Neuron (in vitro differentiated cells): ENCODE results near the gene ROBO1.
"Not testable (repeated sequence)": the region's sequence is repeated elsewhere in the genome, so short reads cannot be mapped to it uniquely, and the experiment has no call there.

Experiments
- H2AFZ ChIP-seq: one replicate; pipeline ENCODE4 v1.6.1; 2013; ENCODE audit warnings: low read depth, mild to moderate bottlenecking, inconsistent platforms, low read length, moderate library complexity
- H3K27me3 ChIP-seq: one replicate; pipeline ENCODE4 v1.6.1; 2013; ENCODE audit warnings: low read length; ENCODE audit not compliant: insufficient read depth
- H3K36me3 ChIP-seq: one replicate; pipeline ENCODE4 v1.6.1; 2013; ENCODE audit warnings: low read length; ENCODE audit not compliant: insufficient read depth
- H3K4me1 ChIP-seq: one replicate; pipeline ENCODE4 v1.6.1; 2013; ENCODE audit warnings: low read length; ENCODE audit not compliant: insufficient read depth
- H3K4me3 ChIP-seq: 2 replicates; pipeline ENCODE4 v1.5.1; 2013; ENCODE audit warnings: mild to moderate bottlenecking, low read length, moderate library complexity
- H3K9me3 ChIP-seq: one replicate; pipeline ENCODE4 v1.6.1; 2013; ENCODE audit warnings: low read length

ROBO1 gene

DNA sequence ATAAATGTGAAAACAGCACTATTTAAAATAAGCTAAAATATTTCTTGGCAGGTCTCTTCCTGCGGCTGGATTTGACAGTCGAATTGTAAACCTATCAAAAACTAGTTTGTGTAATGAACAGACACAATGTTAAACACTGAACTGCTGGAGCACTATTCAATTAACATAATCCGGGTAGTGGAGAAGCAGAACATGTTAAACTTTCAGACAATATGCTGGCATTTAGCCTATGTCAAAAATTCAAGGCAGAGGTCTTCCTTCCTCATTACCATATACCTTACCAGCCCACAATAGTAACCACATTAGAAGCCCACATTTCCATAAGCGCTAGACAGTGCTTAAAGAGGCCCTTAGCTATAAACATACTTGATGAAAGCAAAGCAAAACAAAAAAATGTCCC is 1042.9 kb downstream of the ROBO1 start:
- Histone ChIP-seq H3K4me1 (peaks cover 34% of the 10 kb centered on the region), H3K27me3 (no peaks in the 10 kb centered on the region), H2AFZ (no peak overlapping the region), H3K36me3 (no peaks in the 10 kb centered on the region), H3K9me3 (no peaks in the 10 kb centered on the region), H3K4me3 (no peak overlapping the region)

- H3K4me1 ChIP-seq: peaks cover 34% of the 10 kb centered on the region
- H2AFZ ChIP-seq, H3K4me3 ChIP-seq, H3K9me3 ChIP-seq, H3K36me3 ChIP-seq, H3K27me3 ChIP-seq: not testable (repeated sequence)
Measured at GRCh38 chr3:78724364-78724763, 1043.4 kb downstream of the ROBO1 start.

GRCh38 chr3:78721771-78722543 is 1045.8 kb downstream of the ROBO1 start:
- H3K4me1 ChIP-seq: peaks cover 25% of the 10 kb centered on the region
- peaks cover 3% of the 10 kb centered on the region for H3K36me3 ChIP-seq
- peaks cover 2% of the 10 kb centered on the region for H3K9me3 ChIP-seq
- no peak overlapping the region for H2AFZ ChIP-seq
- H3K4me3 ChIP-seq: no peak overlapping the region
- no peaks in the 10 kb centered on the region for H3K27me3 ChIP-seq

GRCh38 chr3:78718707-78719106 is 1049.1 kb downstream of the ROBO1 start:
- peaks cover 4% of the 10 kb centered on the region for H3K4me1 ChIP-seq
- H3K4me3 ChIP-seq: no peak overlapping the region
- peaks cover 6% of the 10 kb centered on the region for H3K9me3 ChIP-seq
- H3K36me3 ChIP-seq: peaks cover 18% of the 10 kb centered on the region
- no peaks in the 10 kb centered on the region for H3K27me3 ChIP-seq
- H2AFZ ChIP-seq: no peak overlapping the region

DNA sequence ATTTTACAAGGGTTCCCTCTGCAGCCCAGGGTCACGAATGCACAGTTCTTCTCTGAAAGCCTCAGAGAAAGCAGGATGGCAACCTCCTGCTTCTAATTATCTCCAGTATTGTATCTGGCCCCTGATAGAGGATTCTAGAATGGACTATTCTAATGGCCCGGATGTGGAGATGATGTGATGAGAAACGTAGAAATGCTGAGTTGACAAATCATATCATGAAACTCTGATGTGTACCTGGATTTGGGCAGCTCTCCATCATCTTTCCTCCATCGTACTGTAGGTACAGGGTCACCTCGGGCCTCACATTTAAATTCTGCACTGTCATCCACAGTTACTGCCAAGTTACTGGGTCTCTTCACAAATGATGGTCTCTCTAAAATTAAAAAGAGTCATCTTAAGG is 1050.8 kb downstream of the ROBO1 start:
- Histone ChIP-seq H3K27me3 (no peaks in the 10 kb centered on the region), H3K4me3 (no peak overlapping the region), H3K36me3 (peaks cover 22% of the 10 kb centered on the region), H2AFZ (no peak overlapping the region), H3K4me1 (peaks cover 4% of the 10 kb centered on the region), H3K9me3 (peaks cover 6% of the 10 kb centered on the region)

- Histone ChIP-seq H3K27me3 (no peaks in the 10 kb centered on the region), H2AFZ (no peak overlapping the region), H3K36me3 (peaks cover 22% of the 10 kb centered on the region), H3K4me3 (no peak overlapping the region), H3K4me1 (no peaks in the 10 kb centered on the region), H3K9me3 (peaks cover 6% of the 10 kb centered on the region)
Measured at GRCh38 chr3:78712941-78713340, 1054.9 kb downstream of the ROBO1 start.

- no peak overlapping the region for H2AFZ ChIP-seq
Measured at GRCh38 chr3:78712270-78712669, 1055.5 kb downstream of the ROBO1 start.

DNA sequence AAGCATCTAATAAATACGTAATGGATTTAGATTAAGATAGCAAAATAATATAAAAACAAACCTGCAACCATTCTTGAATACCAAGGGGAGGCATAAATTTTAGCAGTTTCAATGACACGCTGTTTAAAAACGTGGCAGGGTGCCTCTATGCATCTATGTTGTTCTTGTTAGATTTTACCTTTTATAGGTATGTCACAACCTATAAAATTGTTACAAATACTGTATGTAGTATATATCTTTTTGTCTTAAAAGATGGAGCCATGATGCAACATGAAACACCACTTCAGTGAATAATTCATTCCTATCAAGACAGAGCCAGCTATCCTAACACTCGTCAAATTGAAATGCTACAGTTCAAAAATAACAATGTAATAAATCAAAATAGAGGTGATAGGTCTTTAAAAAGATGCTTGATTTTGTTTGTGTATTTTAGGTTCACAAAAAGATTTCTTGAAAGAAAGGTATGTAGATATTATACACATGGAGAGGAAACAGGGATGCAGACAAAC is 1059.2 kb downstream of the ROBO1 start:
- no peak overlapping the region for H2AFZ ChIP-seq
- H3K9me3 ChIP-seq: no peaks in the 10 kb centered on the region
- H3K4me1 ChIP-seq: no peaks in the 10 kb centered on the region

More at GRCh38 chr3:78712270-78712669, 1055.5 kb downstream of the ROBO1 start:
- Histone ChIP-seq H3K27me3 (no peaks in the 10 kb centered on the region), H3K36me3 (peaks cover 22% of the 10 kb centered on the region), H3K9me3 (peaks cover 6% of the 10 kb centered on the region), H3K4me3 (no peak overlapping the region), H3K4me1 (no peaks in the 10 kb centered on the region)

GRCh38 chr3:78707609-78708008 is 1060.2 kb downstream of the ROBO1 start:
- no peaks in the 10 kb centered on the region for H3K36me3 ChIP-seq
- no peaks in the 10 kb centered on the region for H3K4me1 ChIP-seq
- H2AFZ ChIP-seq: no peak overlapping the region
- no peaks in the 10 kb centered on the region for H3K9me3 ChIP-seq
- H3K27me3 ChIP-seq: no peaks in the 10 kb centered on the region
- no peak overlapping the region for H3K4me3 ChIP-seq

More for the DNA sequence above, 1059.2 kb downstream of the ROBO1 start:
- Histone ChIP-seq H3K4me3 (no peak overlapping the region), H3K36me3 (peaks cover 3% of the 10 kb centered on the region), H3K27me3 (no peaks in the 10 kb centered on the region)

DNA sequence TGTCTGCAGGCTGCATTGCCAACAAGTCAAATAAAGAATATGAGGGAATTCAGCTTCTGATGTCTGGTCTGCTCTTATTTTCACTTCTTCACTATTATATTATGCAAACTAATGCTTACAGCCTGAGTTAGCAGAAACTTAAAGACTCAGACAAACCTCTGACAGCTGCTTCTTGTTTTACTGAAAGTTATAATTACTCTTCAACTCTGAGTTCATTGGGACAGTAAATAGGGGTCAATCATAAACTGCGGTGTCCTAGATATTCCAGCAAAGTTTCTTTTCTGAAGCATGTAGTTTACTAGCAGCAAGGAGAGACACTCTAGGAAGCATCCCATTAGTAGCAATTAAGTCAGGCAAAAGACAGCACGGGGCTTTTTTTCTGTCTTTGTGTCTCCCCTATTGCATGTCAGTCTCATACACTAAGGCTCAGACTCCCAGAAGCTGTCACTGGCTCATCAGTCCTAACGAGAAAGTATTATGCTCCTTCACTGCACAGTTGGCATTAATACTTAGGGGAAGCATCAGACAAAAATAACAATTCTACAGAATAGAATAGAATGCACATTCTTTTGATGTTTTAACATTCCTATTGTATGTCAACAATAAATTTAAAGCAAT is 1060.8 kb downstream of the ROBO1 start:
- no peak overlapping the region for H2AFZ ChIP-seq
- H3K9me3 ChIP-seq: no peaks in the 10 kb centered on the region
- no peaks in the 10 kb centered on the region for H3K4me1 ChIP-seq
- no peaks in the 10 kb centered on the region for H3K27me3 ChIP-seq
- no peaks in the 10 kb centered on the region for H3K36me3 ChIP-seq
- no peak overlapping the region for H3K4me3 ChIP-seq

DNA sequence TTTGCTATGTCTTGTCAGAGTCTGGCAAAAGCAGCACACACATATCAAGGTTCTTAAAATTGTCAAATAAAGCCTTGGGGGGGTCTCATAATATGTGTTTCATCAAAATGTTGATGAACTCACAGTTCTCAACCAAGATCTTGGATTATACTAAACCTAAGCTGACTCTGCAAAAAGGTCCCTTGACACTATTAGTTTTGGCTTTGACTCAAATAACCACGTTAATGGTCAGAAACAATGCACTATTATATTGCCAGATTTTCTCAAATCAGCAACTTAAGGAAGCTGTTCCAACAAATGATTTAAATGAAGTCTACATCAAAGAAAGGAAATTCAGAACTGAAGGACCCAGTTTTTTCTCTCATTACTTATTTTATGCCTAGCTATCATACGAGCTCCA is 1063.9 kb downstream of the ROBO1 start:
- no peak overlapping the region for H3K4me3 ChIP-seq
- H3K36me3 ChIP-seq: no peaks in the 10 kb centered on the region
- H3K4me1 ChIP-seq: no peaks in the 10 kb centered on the region
- no peaks in the 10 kb centered on the region for H3K27me3 ChIP-seq
- H2AFZ ChIP-seq: no peak overlapping the region
- H3K9me3 ChIP-seq: no peaks in the 10 kb centered on the region

DNA sequence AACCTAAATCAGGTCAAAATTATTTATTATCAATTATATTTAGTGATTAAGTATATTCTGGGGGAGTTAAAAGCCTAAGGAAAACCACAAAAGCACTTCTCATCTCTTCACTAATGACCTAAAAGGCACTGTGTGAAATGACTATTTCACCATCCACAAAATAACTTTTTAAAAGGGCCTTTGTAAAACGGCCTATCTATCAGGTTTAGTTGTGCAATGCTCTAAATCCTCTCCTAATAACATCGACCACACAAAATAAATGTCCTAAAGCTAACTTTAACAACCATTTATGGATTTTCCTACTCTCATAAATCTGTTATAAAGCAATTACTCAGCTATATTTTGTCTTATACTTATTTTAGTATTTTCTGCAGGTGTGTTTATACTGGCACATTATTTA is 1066.3 kb downstream of the ROBO1 start:
- H3K4me1 ChIP-seq: no peaks in the 10 kb centered on the region
- H3K4me3 ChIP-seq: no peak overlapping the region
- no peaks in the 10 kb centered on the region for H3K9me3 ChIP-seq
- H3K27me3 ChIP-seq: no peaks in the 10 kb centered on the region
- H3K36me3 ChIP-seq: no peaks in the 10 kb centered on the region
- no peak overlapping the region for H2AFZ ChIP-seq

GRCh38 chr3:78698431-78698830 is 1069.4 kb downstream of the ROBO1 start:
- Histone ChIP-seq H2AFZ (no peak overlapping the region), H3K36me3 (no peaks in the 10 kb centered on the region), H3K9me3 (no peaks in the 10 kb centered on the region), H3K4me3 (no peak overlapping the region), H3K27me3 (no peaks in the 10 kb centered on the region), H3K4me1 (no peaks in the 10 kb centered on the region)
